Common myeloid progenitor, CD34-positive (primary cell): ENCODE results near the gene P2RX2.

Experiments
- CTCF ChIA-PET: fragments of 350-600 bp; sonication (Branson Sonifier 250); formaldehyde crosslinking; loops from one replicate; lab custom pipeline; 2021; ENCODE audit warnings: antibody characterized with exemption; lab: Charles Lee
- POLR2A ChIA-PET: fragments of 350-600 bp; sonication (Branson Sonifier 250); formaldehyde crosslinking; loops from one replicate; lab custom pipeline; 2021; ENCODE audit warnings: antibody characterized with exemption; lab: Charles Lee
- DNase-seq, 3 donors: peaks; one replicate each; pipeline versions ENCODE4 v3.0.0 to v3.0.0-alpha.2; 2013
- H3K27ac ChIP-seq, 2 experiments: 1 replicate in 1 of 2; 2 replicates in 1 of 2; pipeline ENCODE4 v1.7.0; 2013; ENCODE audit warnings: inconsistent platforms in 2 of 2, low read length in 2 of 2, mild to moderate bottlenecking in 2 of 2, low read depth in 1 of 2, moderate library complexity in 1 of 2; ENCODE audit not compliant: severe bottlenecking in 2 of 2, insufficient read depth in 1 of 2, poor library complexity in 1 of 2
- H3K27me3 ChIP-seq, 5 experiments: replicated peaks in 2 of 5; 1 replicate in 3 of 5; 2 replicates in 2 of 5; pipeline versions ENCODE4 v1.6.1 to v1.7.0; 2013; ENCODE audit warnings: low read length in 4 of 5, mild to moderate bottlenecking in 2 of 5, moderate library complexity in 2 of 5, inconsistent platforms in 1 of 5; ENCODE audit not compliant: insufficient read depth in 5 of 5, control insufficient read depth in 4 of 5
- H3K36me3 ChIP-seq, 4 experiments: 1 replicate in 2 of 4; 2 replicates in 2 of 4; pipeline versions ENCODE4 v1.6.1 to v1.7.0; 2013; ENCODE audit warnings: low read length in 3 of 4, control low read depth in 1 of 4, mild to moderate bottlenecking in 1 of 4; ENCODE audit not compliant: control insufficient read depth in 4 of 4, insufficient read depth in 4 of 4
- H3K4me1 ChIP-seq, 4 experiments: 1 replicate in 3 of 4; 2 replicates in 1 of 4; pipeline versions ENCODE4 v1.6.1 to v1.7.1; 2013; ENCODE audit warnings: low read length in 3 of 4, mild to moderate bottlenecking in 3 of 4, control low read depth in 1 of 4, inconsistent platforms in 1 of 4, moderate library complexity in 1 of 4; ENCODE audit not compliant: control insufficient read depth in 4 of 4, insufficient read depth in 4 of 4; ENCODE audit errors: control extremely low read depth in 1 of 4
- H3K4me3 ChIP-seq, 7 experiments: 1 replicate in 4 of 7; 2 replicates in 3 of 7; pipeline versions ENCODE4 v1.5.1 to v1.7.0; 2013; ENCODE audit warnings: mild to moderate bottlenecking in 7 of 7, low read length in 6 of 7, moderate library complexity in 6 of 7, inconsistent platforms in 2 of 7, low read depth in 2 of 7, control low read depth in 1 of 7; ENCODE audit not compliant: insufficient read depth in 4 of 7, control insufficient read depth in 1 of 7; ENCODE audit errors: extremely low read depth in 1 of 7
- H3K9me3 ChIP-seq, 5 experiments: 1 replicate in 4 of 5; 2 replicates in 1 of 5; pipeline versions ENCODE4 v1.6.1 to v1.7.1; 2013; ENCODE audit warnings: low read length in 4 of 5, mild to moderate bottlenecking in 2 of 5, inconsistent platforms in 1 of 5, low read depth in 1 of 5, moderate library complexity in 1 of 5; ENCODE audit not compliant: control insufficient read depth in 4 of 5, insufficient read depth in 2 of 5; ENCODE audit errors: control extremely low read depth in 1 of 5
- whole genome bisulfite sequencing: methylation state at CpG from one replicate; pipeline ENCODE4 v1.1.5; 2013; ENCODE audit not compliant: insufficient coverage; 5-methylcytosine and 5-hydroxymethylcytosine counted together

Gene P2RX2

DNA sequence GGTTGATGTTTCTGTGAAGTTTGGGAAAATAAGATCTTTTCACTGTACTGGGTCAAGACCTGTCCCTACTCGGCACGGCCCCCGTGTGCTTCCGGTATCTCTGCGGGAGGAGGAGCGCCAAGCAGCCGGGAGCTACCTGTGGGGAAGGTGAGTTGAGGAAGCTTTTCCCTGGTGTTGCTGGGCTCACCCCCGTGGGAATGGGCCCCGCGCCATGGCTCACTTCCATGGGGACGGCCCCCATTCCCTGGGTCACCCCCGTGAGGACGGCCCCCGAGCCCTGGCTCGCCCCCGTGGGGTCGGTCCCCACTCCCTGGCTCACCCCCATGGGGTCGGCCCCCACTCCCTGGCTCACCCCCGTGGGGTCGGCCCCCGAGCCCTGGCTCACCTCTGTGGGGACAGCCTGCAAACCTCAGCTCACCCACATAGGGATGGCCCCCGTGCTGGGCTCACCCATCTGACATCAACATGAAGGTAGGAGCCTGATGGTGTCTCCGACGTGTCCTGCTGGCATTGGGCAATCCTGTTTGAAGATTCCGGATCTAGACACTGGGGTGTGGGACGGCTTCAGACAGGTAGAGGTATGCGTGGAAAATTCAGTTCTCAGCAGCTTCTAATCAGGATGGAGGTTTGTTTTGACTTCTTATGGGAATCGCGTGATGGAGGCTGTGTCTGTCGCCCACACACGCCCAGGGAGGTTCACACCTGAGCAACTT is 17.2 kb upstream of the P2RX2 start:
- Histone ChIP-seq H3K9me3 (no peaks in the 10 kb centered on the region), H3K27me3 (peaks cover 0 to 53% (median 20%) of the 10 kb centered on the region in 5 experiments), H3K4me3 (peak overlapping the region in 5 of 7 experiments; percentile 70 to 85 (median 77)), H3K27ac (no peak overlapping the region), H3K4me1 (peaks cover 0 to 40% (median 19%) of the 10 kb centered on the region in 4 experiments), H3K36me3 (no peaks in the 10 kb centered on the region)
- POLR2A ChIA-PET = no interaction called here
- CTCF ChIA-PET = interaction anchor here (1.0 to 8.5 kb wide), 7 partner anchors 12 to 155 kb away, joined by 3 to 147 read pairs (median 4); partner anchors contain the start of genes LRCOL1 and P2RX2
- WGBS = 82% methylated on average over 21 of the region's 31 CpGs
- no peak for DNase-seq

DNA sequence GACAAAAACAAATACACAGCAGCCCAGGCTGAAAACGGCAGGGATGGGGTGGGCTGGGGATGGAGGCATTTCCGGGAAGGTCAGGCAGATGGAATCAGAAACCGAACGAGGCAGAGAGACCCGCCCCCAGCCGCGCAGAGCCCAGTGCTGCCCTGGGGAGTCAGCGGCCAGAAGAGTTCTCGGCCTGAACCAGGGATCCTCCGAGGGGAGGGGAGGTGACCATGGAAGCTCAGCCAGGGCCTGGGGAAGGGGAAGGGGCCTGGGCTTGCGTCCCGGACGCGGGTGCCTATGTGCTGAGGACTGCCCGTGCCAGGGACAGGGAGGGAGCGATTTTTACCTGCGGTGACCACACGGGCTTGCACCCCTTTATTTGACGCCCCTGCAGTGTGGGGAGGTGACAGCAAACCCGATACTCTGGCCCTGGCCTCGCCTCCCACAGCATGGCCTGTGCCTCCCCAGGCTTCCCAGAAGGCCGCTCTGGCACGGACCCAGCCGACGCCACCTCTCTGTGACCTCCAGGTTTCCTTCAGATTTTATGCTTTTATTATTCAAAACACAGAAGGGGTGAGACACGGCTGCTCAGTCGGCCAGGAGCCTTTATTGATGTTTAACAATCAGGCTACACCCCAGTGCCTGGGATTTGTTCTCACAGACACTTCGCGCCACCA is 15.9 kb upstream of the P2RX2 start:
- peaks cover 0 to 35% (median 17%) of the 10 kb centered on the region in 4 experiments for H3K4me1 ChIP-seq
- CTCF ChIA-PET = interaction anchor here (0.8 to 8.5 kb wide), 2 partner anchors 11 to 43 kb away, joined by 3 to 147 read pairs; partner anchors contain the start of genes LRCOL1 and P2RX2
- POLR2A ChIA-PET = interaction anchor here (0.6 kb wide), 1 partner anchor 151 kb away, joined by 4 read pairs; no protein-coding TSS in a partner anchor
- WGBS = 59% methylated on average over 26 of the region's 29 CpGs
- H3K4me3 ChIP-seq = no peak overlapping the region
- H3K27me3 ChIP-seq = peaks cover 0 to 66% (median 24%) of the 10 kb centered on the region in 5 experiments
- H3K36me3 ChIP-seq = no peaks in the 10 kb centered on the region
- DNase-seq = no peak
- no peak overlapping the region for H3K27ac ChIP-seq
- no peaks in the 10 kb centered on the region for H3K9me3 ChIP-seq

DNA sequence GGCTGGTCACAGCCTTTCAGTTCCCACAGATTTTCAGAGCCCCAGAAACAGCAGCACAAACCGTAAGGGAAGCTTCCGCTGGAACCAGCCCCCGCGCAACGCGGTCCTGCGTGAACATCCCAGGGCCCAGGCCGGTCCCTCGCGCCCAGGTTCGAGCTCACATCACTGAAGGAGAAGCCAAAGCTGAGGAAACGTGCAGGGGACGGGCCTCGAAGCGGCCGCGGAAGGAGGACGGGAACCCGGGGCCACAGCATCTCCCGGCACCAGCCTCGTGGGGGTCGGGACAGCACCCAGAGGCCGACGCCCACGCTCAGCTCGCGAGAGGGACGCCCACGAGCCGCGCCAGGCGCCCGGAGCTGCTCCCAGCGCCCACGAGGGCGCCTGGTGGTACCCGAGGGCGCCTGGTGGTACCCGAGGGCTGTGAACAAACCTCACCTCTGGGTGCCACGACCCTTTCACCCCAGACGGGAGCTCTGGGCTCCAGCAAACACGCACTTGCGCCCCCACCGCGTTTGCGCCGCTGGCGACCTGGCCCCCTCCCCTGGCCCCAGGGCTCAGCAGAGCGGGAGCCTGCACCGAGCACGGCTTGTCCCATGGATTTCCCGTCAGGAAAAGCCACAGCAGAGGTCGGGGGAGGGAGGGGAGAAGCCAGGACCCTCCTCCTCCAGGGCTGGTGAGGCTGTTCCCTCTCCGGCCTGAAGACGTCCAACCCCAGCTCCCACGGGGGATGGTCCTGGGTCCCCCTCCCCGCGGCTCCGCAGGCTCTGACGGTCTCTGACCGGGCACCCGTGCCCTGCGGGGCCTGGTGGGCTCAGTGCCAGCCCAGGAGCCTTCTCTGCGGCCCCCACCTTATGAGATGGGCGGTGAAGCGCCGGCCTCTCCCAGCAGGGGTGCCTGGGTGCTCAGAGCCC is 15.1 kb upstream of the P2RX2 start:
- CTCF ChIA-PET = interaction anchor here (0.8 to 8.5 kb wide), 3 partner anchors 10 to 42 kb away, joined by 3 to 147 read pairs (median 3); partner anchors contain the start of genes LRCOL1 and P2RX2
- Histone ChIP-seq H3K4me3 (no peak overlapping the region), H3K4me1 (peaks cover 0 to 35% (median 17%) of the 10 kb centered on the region in 4 experiments), H3K36me3 (no peaks in the 10 kb centered on the region), H3K9me3 (no peaks in the 10 kb centered on the region), H3K27me3 (peaks cover 0 to 72% (median 26%) of the 10 kb centered on the region in 5 experiments), H3K27ac (no peak overlapping the region)
- no peak for DNase-seq
- POLR2A ChIA-PET = interaction anchor here (0.6 to 0.7 kb wide), 2 partner anchors 11 to 150 kb away, joined by 4 to 6 read pairs; no protein-coding TSS in a partner anchor
- WGBS = 46% methylated on average over 54 of the region's 67 CpGs

DNA sequence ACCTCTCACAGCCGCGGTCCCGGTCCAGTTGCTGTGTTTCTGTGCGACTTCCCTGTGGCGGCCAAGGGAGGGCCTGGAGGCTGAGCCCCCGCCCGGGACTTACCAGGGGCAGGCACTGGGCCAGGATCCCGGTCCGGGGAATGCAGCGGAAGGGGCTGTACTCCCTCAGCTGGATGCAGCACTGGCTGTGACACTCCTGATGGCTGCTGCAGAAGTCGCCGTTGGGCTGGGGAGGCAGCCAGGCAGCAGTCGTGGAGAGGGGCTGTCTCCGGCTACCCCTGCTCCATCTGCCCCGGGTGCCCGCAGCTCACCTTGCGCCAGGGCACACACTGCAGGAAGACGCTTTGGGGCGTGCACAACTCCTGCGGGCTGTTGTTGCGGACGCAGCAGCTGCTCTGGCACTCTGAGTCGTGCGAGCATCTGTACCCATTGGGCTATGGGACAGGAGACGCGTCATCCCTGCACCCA is 14.4 kb upstream of the P2RX2 start:
- WGBS = 37% methylated on average over 24 of the region's 26 CpGs
- ChIA-PET POLR2A (no interaction called here), CTCF (interaction anchor here (1.1 to 8.5 kb wide), 2 partner anchors 9 to 28 kb away, joined by 3 to 147 read pairs; partner anchors contain the start of genes LRCOL1 and P2RX2)

DNA sequence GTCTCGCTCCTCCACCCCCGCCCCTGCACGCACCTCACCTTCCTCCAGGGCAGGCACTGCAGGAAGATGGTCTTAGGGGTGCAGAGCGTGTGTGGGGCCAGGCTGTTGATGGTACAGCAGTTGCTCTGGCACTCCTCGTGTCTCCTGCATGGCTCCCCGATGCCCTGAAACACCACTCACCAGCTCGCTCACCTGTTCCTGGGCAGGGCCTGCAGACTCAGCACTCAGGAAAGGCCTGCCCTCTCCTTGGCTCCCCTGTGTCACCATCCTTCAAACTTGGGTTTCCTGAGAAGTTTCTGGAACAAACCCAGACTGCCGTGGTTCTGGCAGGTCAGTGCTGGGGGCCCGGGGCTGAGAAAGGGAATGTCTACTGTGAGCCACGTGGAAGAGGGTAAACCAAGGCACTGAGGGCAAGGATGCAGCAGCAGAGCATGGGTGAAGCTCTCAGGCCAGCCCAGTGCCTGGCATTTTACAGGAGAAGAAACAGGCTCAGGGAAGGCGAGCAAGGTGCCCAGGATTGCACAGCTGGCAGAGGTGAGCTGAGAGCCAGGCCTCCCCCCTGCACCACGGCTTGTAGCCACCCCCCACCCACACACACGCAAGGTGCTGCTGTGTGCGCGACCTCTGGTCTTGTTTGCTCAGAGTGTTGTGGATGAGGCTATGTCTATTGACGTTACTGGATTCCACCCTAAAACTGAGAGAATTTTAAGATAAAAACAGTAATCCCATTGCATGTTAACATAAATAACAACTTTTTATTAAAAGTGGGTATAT is 13.7 kb upstream of the P2RX2 start:
- CTCF ChIA-PET = interaction anchor here (1.1 to 8.5 kb wide), 2 partner anchors 9 to 27 kb away, joined by 3 to 147 read pairs; partner anchors contain the start of genes LRCOL1 and P2RX2
- no peaks in the 10 kb centered on the region for H3K9me3 ChIP-seq
- peaks cover 0 to 82% (median 36%) of the 10 kb centered on the region in 5 experiments for H3K27me3 ChIP-seq
- H3K4me1 ChIP-seq = peaks cover 0 to 31% (median 14%) of the 10 kb centered on the region in 4 experiments
- no peak overlapping the region for H3K4me3 ChIP-seq
- 53% methylated on average over 8 of the region's 16 CpGs for WGBS
- H3K27ac ChIP-seq = no peak overlapping the region
- POLR2A ChIA-PET = interaction anchor here (0.7 kb wide), 1 partner anchor 59 kb away, joined by 3 read pairs; no protein-coding TSS in a partner anchor
- no peak for DNase-seq
- no peaks in the 10 kb centered on the region for H3K36me3 ChIP-seq

More for the DNA sequence above, 14.4 kb upstream of the P2RX2 start:
- no peak overlapping the region for H3K27ac ChIP-seq
- H3K4me3 ChIP-seq = no peak overlapping the region
- H3K36me3 ChIP-seq = no peaks in the 10 kb centered on the region
- DNase-seq = peak in 2 of 3 donors; percentile 30 to 52
- H3K27me3 ChIP-seq = peaks cover 0 to 77% (median 32%) of the 10 kb centered on the region in 5 experiments
- peaks cover 0 to 30% (median 14%) of the 10 kb centered on the region in 4 experiments for H3K4me1 ChIP-seq
- no peaks in the 10 kb centered on the region for H3K9me3 ChIP-seq
